A549 (cell line): ENCODE measurements around the gene ZFP36L1. TPM values are rescaled to one million over a fixed set of nuclear protein-coding genes. Genes with fewer than 3 reads are reported as not detected.

Source experiments
- ATAC-seq, 2 experiments: fragments of 200-7000 bp in 1 of 2; fragments of >200 bp in 1 of 2; cut with Nextera tagmentation in 1 of 2; cut with Tn5 transposase in 1 of 2; 3 replicates each; pipeline versions ENCODE4 v1.8.0 to v1.9.1; 2018 to 2020; ENCODE audit warnings: mild to moderate bottlenecking in 1 of 2, moderate library complexity in 1 of 2
- CTCF ChIA-PET: fragments of 300-600 bp; sonication (Branson Sonifier 250); formaldehyde crosslinking; extraction: SDS; loops from one replicate; lab custom pipeline; 2021; ENCODE audit warnings: antibody characterized with exemption, inconsistent platforms; lab: Yijun Ruan, JAX
- POLR2A ChIA-PET: fragments of 350-600 bp; formaldehyde crosslinking; extraction: SDS; loops from one replicate; lab custom pipeline; 2021; ENCODE audit warnings: antibody characterized with exemption, inconsistent platforms; lab: Yijun Ruan, JAX
- DNase-seq, 2 experiments: peaks; one replicate each; pipeline versions ENCODE4 v3.0.0 to v3.0.0-alpha.2; 2011 to 2016; ENCODE audit warnings: low read depth in 1 of 2, low spot score in 1 of 2
- FAIRE-seq: peaks from 2 replicates; lab custom pipeline; 2011; peaks lifted over from hg19 to GRCh38; lab: Jason Lieb, UNC
- H3K27ac ChIP-seq, 2 experiments: fragments of >200 bp; sonication (Bioruptor Twin); formaldehyde crosslinking; 3 replicates each; pipeline ENCODE4 v1.5.1; 2016 to 2017
- H3K4me1 ChIP-seq: fragments of >200 bp; sonication (Bioruptor Twin); formaldehyde crosslinking; 3 replicates; pipeline ENCODE4 v1.6.1; 2016
- H3K4me2 ChIP-seq: fragments of >200 bp; sonication (Bioruptor Twin); formaldehyde crosslinking; 3 replicates; pipeline ENCODE4 v1.6.1; 2016
- H3K4me3 ChIP-seq: fragments of >200 bp; sonication (Bioruptor Twin); formaldehyde crosslinking; 3 replicates; pipeline ENCODE4 v1.5.1; 2016
- H3K9me3 ChIP-seq: fragments of >200 bp; sonication (Bioruptor Twin); formaldehyde crosslinking; 3 replicates; pipeline ENCODE4 v1.6.1; 2016
- BHLHE40 ChIP-seq: IDR thresholded peaks from 2 replicates; pipeline ENCODE4 v1.6.1; 2012; ENCODE audit warnings: low read depth, low read length, inconsistent platforms
- CBX2 ChIP-seq: fragments of 200-600 bp; sonication (generic); IDR thresholded peaks from 2 replicates; pipeline ENCODE4 v1.6.1; 2016; ENCODE audit warnings: low read depth, mild to moderate bottlenecking, borderline replicate concordance
- CEBPB ChIP-seq, 2 experiments: fragments of >200 bp in 1 of 2; sonication (Bioruptor Twin) in 1 of 2; formaldehyde crosslinking in 1 of 2; IDR thresholded peaks; 2 replicates each; pipeline ENCODE4 v1.6.1; 2012 to 2016
- CHD4 ChIP-seq: fragments of 200-600 bp; sonication (generic); IDR thresholded peaks from 2 replicates; pipeline ENCODE4 v1.6.1; 2016; ENCODE audit warnings: antibody characterized with exemption, mild to moderate bottlenecking, borderline replicate concordance
- EP300 ChIP-seq, 2 experiments: fragments of >200 bp; sonication (Bioruptor Twin); formaldehyde crosslinking; IDR thresholded peaks; 2 replicates in 1 of 2; 3 replicates in 1 of 2; pipeline ENCODE4 v1.6.1; 2016 to 2017
- ESRRA ChIP-seq: fragments of 150-350 bp; IDR thresholded peaks from 2 replicates; pipeline ENCODE4 v1.6.1; 2014; ENCODE audit warnings: mild to moderate bottlenecking, low read length, borderline replicate concordance
- FOSB ChIP-seq: fragments of 250-450 bp; sonication (Bioruptor Pico); IDR thresholded peaks from 2 replicates; pipeline ENCODE4 v1.5.0; 2020; ENCODE audit warnings: mild to moderate bottlenecking, moderate library complexity
- FOXS1 ChIP-seq: fragments of 250-450 bp; sonication (Bioruptor Pico); IDR thresholded peaks from 2 replicates; pipeline ENCODE4 v1.5.0; 2020; ENCODE audit warnings: mild to moderate bottlenecking, moderate library complexity
- HDAC2 ChIP-seq: fragments of 200-600 bp; sonication (generic); IDR thresholded peaks from 2 replicates; pipeline ENCODE4 v1.6.1; 2016
- HOXB13 ChIP-seq: fragments of 250-450 bp; sonication (Bioruptor Pico); IDR thresholded peaks from 2 replicates; pipeline ENCODE4 v1.5.0; 2020; ENCODE audit warnings: low read depth, mild to moderate bottlenecking, moderate library complexity
- HOXB5 ChIP-seq: fragments of 250-450 bp; sonication (Bioruptor Pico); IDR thresholded peaks from 2 replicates; pipeline ENCODE4 v1.5.0; 2020; ENCODE audit warnings: mild to moderate bottlenecking, moderate library complexity
- JUNB ChIP-seq: fragments of >200 bp; sonication (Bioruptor Twin); formaldehyde crosslinking; IDR thresholded peaks from 2 replicates; pipeline ENCODE4 v1.6.1; 2016
- KDM5A ChIP-seq: fragments of 200-600 bp; sonication (generic); IDR thresholded peaks from 2 replicates; pipeline ENCODE4 v1.6.1; 2016; ENCODE audit warnings: antibody characterized with exemption, mild to moderate bottlenecking
- NPAS2 ChIP-seq: fragments of 250-450 bp; sonication (Bioruptor Pico); IDR thresholded peaks from 2 replicates; pipeline ENCODE4 v1.8.0; 2022; ENCODE audit warnings: mild to moderate bottlenecking, moderate library complexity, borderline replicate concordance
- POLR2AphosphoS2 ChIP-seq: conservative IDR thresholded peaks from 2 replicates; pipeline ENCODE4 v1.6.1; 2012; ENCODE audit warnings: low read length, improper control_type of control experiment, inconsistent platforms
- RAD21 ChIP-seq, 2 experiments: fragments of >200 bp in 1 of 2; sonication (Bioruptor Twin) in 1 of 2; formaldehyde crosslinking in 1 of 2; IDR thresholded peaks in 1 of 2; conservative IDR thresholded peaks in 1 of 2; 2 replicates in 1 of 2; 3 replicates in 1 of 2; pipeline ENCODE4 v1.6.1; 2012 to 2018; ENCODE audit warnings: inconsistent platforms in 1 of 2
- RCOR1 ChIP-seq: fragments of 150-350 bp; IDR thresholded peaks from 2 replicates; pipeline ENCODE4 v1.6.1; 2014; ENCODE audit warnings: antibody characterized with exemption, low read length, low read depth
- SMC3 ChIP-seq: fragments of >200 bp; sonication (Bioruptor Twin); formaldehyde crosslinking; IDR thresholded peaks from 3 replicates; pipeline ENCODE4 v1.6.1; 2018; ENCODE audit warnings: inconsistent platforms
- TFCP2L1 ChIP-seq: fragments of 250-450 bp; sonication (Bioruptor Pico); IDR thresholded peaks from 2 replicates; pipeline ENCODE4 v1.5.0; 2021; ENCODE audit warnings: mild to moderate bottlenecking
- ZNF302 ChIP-seq: fragments of 250-450 bp; sonication (Bioruptor Pico); IDR thresholded peaks from 2 replicates; pipeline ENCODE4 v1.9.0; 2021; ENCODE audit warnings: inconsistent platforms, mild to moderate bottlenecking, moderate library complexity
- WGBS: methylation state at CpG from one replicate; pipeline ENCODE4 v1.1.6; 2017; ENCODE audit errors: missing lambda C conversion rate; 5-methylcytosine and 5-hydroxymethylcytosine counted together
- polyA plus RNA-seq, 4 experiments: library from polyadenylated mRNA; depleted of rRNA in 3 of 4; stranded (reverse); fragments of >200 nt; fragmentation: RNase III in 1 of 4; extraction: RNeasy Plus Mini Kit Qiagen cat#74134 plus additional on column Dnase treatment in 1 of 4; gene quantifications; 2 replicates in 3 of 4; 3 replicates in 1 of 4; pipeline ENCODE4 v1.2.3, GENCODE V29; 2011 to 2017
- TF ChIP-seq, protein P1 (sequence below): IDR thresholded peaks from 2 replicates; pipeline ENCODE4 v1.6.1; 2012; ENCODE audit warnings: low read depth, borderline replicate concordance
- TF ChIP-seq, protein P2 (sequence below): fragments of >200 bp; sonication (Bioruptor Twin); formaldehyde crosslinking; IDR thresholded peaks from 3 replicates; pipeline ENCODE4 v1.5.1; 2016
- TF ChIP-seq, protein P3 (sequence below): fragments of >200 bp; sonication (Bioruptor Twin); formaldehyde crosslinking; IDR thresholded peaks from 2 replicates; pipeline ENCODE4 v1.6.1; 2016
- TF ChIP-seq, protein P4 (sequence below): fragments of 250-450 bp; sonication (Bioruptor Pico); IDR thresholded peaks from 2 replicates; pipeline ENCODE4 v1.5.0; 2020; ENCODE audit warnings: low read depth, mild to moderate bottlenecking, moderate library complexity
- TF ChIP-seq, protein P5 (sequence below): fragments of 250-450 bp; sonication (Bioruptor Pico); IDR thresholded peaks from 2 replicates; pipeline ENCODE4 v1.5.0; 2021; ENCODE audit warnings: mild to moderate bottlenecking, moderate library complexity, borderline replicate concordance

The ZFP36L1 gene
- polyA plus RNA-seq, 2 of the 4 experiments (the other 2 are of a cell fraction) = 76.4 to 114 TPM

DNA sequence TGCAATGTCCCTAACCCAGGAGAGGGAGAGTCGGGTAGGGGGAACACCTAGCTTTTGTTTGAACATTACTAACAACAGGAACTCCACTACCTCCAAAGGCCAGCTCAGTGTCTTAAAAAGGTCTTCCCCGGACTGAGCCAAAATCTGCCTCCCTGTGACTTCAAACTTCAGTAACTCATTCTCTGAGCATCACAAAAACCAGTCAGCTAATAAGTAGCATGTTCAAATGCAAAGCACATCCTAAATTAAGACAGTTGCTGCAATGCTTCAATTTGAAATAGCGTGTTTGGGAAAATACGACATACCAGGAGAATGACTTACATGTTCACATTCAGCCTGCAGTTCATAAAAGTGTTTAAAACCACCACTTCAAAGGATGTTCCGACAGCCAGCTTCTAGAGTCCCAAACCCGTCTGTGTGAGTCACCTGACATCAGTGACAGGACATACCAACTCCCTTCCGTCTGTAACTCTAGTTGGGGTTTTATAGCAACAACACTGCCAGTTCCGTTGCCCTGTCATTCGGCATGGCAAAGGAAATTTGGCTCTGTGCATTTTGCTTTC is 13.0 kb downstream of the ZFP36L1 start (continued):
- TF ChIP-seq, protein P1, sequence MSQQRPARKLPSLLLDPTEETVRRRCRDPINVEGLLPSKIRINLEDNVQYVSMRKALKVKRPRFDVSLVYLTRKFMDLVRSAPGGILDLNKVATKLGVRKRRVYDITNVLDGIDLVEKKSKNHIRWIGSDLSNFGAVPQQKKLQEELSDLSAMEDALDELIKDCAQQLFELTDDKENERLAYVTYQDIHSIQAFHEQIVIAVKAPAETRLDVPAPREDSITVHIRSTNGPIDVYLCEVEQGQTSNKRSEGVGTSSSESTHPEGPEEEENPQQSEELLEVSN = no peak
- TF ChIP-seq, protein P2, sequence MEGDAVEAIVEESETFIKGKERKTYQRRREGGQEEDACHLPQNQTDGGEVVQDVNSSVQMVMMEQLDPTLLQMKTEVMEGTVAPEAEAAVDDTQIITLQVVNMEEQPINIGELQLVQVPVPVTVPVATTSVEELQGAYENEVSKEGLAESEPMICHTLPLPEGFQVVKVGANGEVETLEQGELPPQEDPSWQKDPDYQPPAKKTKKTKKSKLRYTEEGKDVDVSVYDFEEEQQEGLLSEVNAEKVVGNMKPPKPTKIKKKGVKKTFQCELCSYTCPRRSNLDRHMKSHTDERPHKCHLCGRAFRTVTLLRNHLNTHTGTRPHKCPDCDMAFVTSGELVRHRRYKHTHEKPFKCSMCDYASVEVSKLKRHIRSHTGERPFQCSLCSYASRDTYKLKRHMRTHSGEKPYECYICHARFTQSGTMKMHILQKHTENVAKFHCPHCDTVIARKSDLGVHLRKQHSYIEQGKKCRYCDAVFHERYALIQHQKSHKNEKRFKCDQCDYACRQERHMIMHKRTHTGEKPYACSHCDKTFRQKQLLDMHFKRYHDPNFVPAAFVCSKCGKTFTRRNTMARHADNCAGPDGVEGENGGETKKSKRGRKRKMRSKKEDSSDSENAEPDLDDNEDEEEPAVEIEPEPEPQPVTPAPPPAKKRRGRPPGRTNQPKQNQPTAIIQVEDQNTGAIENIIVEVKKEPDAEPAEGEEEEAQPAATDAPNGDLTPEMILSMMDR = no peak
- no peak for TF ChIP-seq CEBPB (IDR thresholded peaks at IDR 0.05)
- TF ChIP-seq HDAC2 = no peak
- no peak for TF ChIP-seq ZNF302 (CRISPR knock-in tag)
- TF ChIP-seq JUNB = peak; percentile 85
- TF ChIP-seq KDM5A = no peak
- TF ChIP-seq HOXB5 (CRISPR knock-in tag) = no peak
- no peak for TF ChIP-seq CHD4
- TF ChIP-seq FOXS1 = no peak
- no peak for TF ChIP-seq HOXB13 (CRISPR knock-in tag)
- no peak for TF ChIP-seq ESRRA
- TF ChIP-seq RCOR1 = no peak
- TF ChIP-seq EP300 (IDR thresholded peaks at IDR 0.05) = peak; percentile 65 to 84; a peak in 3 of 5 replicates
- no peak for TF ChIP-seq BHLHE40
- TF ChIP-seq RAD21 (conservative IDR thresholded peaks at IDR 0.05 in 1 of 2, IDR thresholded peaks at IDR 0.05 in 1 of 2) = peak in 1 of 2 experiments; percentile 34; a peak in 3 of 5 replicates
- no peak for TF ChIP-seq NPAS2 (CRISPR knock-in tag)
- TF ChIP-seq, protein P3, sequence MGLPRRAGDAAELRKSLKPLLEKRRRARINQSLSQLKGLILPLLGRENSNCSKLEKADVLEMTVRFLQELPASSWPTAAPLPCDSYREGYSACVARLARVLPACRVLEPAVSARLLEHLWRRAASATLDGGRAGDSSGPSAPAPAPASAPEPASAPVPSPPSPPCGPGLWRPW = no peak
- TF ChIP-seq TFCP2L1 = no peak

DNA sequence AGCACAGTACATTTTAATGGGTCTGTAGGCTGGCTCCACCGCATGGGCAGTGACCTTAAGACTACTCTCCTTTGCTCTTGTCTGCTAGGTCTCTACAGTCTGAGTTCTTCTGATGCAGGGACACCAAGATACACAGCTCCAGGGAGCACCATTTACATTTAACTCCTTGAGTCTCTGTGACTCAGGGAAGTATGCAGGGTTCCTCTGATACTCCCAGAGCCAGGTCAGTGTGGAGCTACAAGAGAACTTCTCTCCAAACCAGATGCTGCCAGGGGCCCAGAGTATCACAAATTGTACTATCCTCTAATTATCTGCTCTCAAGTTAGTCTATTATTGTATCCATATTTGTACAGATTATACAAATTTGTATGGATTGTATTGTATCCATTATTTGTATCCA is 15.2 kb downstream of the ZFP36L1 start:
- FAIRE-seq (no peak), DNase-seq (no peak), ATAC-seq (no peak)
- H3K27ac ChIP-seq = peak overlapping the region; percentile 94 to 100
- peaks cover 22% of the 10 kb centered on the region for H3K9me3 ChIP-seq
- peak overlapping the region; percentile 66 for H3K4me2 ChIP-seq
- H3K4me3 ChIP-seq = no peak overlapping the region
- TF ChIP-seq CBX2 (no peak), SMC3 (no peak), POLR2AphosphoS2 (no peak), HOXB5 (CRISPR knock-in tag) (no peak), FOSB (CRISPR knock-in tag) (no peak), HDAC2 (no peak)
- TF ChIP-seq, protein P4, sequence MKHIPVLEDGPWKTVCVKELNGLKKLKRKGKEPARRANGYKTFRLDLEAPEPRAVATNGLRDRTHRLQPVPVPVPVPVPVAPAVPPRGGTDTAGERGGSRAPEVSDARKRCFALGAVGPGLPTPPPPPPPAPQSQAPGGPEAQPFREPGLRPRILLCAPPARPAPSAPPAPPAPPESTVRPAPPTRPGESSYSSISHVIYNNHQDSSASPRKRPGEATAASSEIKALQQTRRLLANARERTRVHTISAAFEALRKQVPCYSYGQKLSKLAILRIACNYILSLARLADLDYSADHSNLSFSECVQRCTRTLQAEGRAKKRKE = no peak
- TF ChIP-seq, protein P5, sequence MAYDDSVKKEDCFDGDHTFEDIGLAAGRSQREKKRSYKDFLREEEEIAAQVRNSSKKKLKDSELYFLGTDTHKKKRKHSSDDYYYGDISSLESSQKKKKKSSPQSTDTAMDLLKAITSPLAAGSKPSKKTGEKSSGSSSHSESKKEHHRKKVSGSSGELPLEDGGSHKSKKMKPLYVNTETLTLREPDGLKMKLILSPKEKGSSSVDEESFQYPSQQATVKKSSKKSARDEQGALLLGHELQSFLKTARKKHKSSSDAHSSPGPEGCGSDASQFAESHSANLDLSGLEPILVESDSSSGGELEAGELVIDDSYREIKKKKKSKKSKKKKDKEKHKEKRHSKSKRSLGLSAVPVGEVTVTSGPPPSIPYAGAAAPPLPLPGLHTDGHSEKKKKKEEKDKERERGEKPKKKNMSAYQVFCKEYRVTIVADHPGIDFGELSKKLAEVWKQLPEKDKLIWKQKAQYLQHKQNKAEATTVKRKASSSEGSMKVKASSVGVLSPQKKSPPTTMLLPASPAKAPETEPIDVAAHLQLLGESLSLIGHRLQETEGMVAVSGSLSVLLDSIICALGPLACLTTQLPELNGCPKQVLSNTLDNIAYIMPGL (CRISPR knock-in tag) = no peak
- H3K4me1 ChIP-seq = peaks cover 48% of the 10 kb centered on the region
- ChIA-PET CTCF (interaction anchor here (1.3 to 4.2 kb wide), 3 partner anchors 12 to 840 kb away, joined by 3 to 16 read pairs (median 4); no protein-coding TSS in a partner anchor), POLR2A (interaction anchor here (1.2 to 3.9 kb wide), 2 partner anchors 15 to 833 kb away, joined by 3 to 37 read pairs; partner anchors contain the start of gene ZFP36L1)
- WGBS = 88% methylated on average over 1 of the region's 1 CpG
